GM23338 (cell line): Measurements from ENCODE around the gene RPS6KA5. TPM values are rescaled to one million over a fixed set of nuclear protein-coding genes. Genes with fewer than 3 reads are reported as not detected.

Experiments
- ATAC-seq: fragments of 200-7000 bp; cut with Tn5 transposase; 3 replicates; pipeline ENCODE4 v1.9.1; 2020
- DNase-seq: peaks from one replicate; pipeline ENCODE4 v3.0.0-alpha.2; 2015; ENCODE audit warnings: low spot score
- H2AFZ ChIP-seq: fragments of 200-600 bp; sonication (generic); 2 replicates; pipeline ENCODE4 v1.8.0; 2016; ENCODE audit warnings: antibody characterized with exemption, mild to moderate bottlenecking, moderate library complexity
- H3F3A ChIP-seq: fragments of 200-600 bp; sonication (generic); replicated peaks from 2 replicates; pipeline ENCODE4 v1.8.0; 2017; ENCODE audit warnings: antibody characterized with exemption, mixed run types, low read depth
- H3K27ac ChIP-seq: fragments of 200-600 bp; sonication (generic); 2 replicates; pipeline ENCODE4 v1.6.1; 2016; ENCODE audit warnings: low read depth
- H3K27me3 ChIP-seq: fragments of 200-600 bp; sonication (generic); 2 replicates; pipeline ENCODE4 v1.8.0; 2016; ENCODE audit warnings: mild to moderate bottlenecking, mixed run types, moderate library complexity; ENCODE audit not compliant: insufficient read depth
- H3K36me3 ChIP-seq: fragments of 200-600 bp; sonication (generic); 2 replicates; pipeline ENCODE4 v1.8.0; 2016; ENCODE audit warnings: mild to moderate bottlenecking; ENCODE audit not compliant: insufficient read depth
- H3K4me1 ChIP-seq: fragments of 200-600 bp; sonication (generic); 2 replicates; pipeline ENCODE4 v1.8.0; 2016; ENCODE audit warnings: mild to moderate bottlenecking, moderate library complexity; ENCODE audit not compliant: insufficient read depth
- H3K4me2 ChIP-seq: fragments of 200-600 bp; sonication (generic); 2 replicates; pipeline ENCODE4 v1.7.1; 2017; ENCODE audit warnings: mixed run types
- H3K4me3 ChIP-seq: fragments of 200-600 bp; sonication (generic); 2 replicates; pipeline ENCODE4 v1.6.1; 2016; ENCODE audit warnings: mixed run types
- H3K79me2 ChIP-seq: fragments of 200-600 bp; sonication (generic); replicated peaks from 2 replicates; pipeline ENCODE4 v1.8.0; 2017; ENCODE audit warnings: mild to moderate bottlenecking; ENCODE audit not compliant: insufficient read depth
- H3K9me2 ChIP-seq: fragments of 200-600 bp; sonication (generic); 2 replicates; pipeline ENCODE4 v1.8.0; 2017; ENCODE audit not compliant: insufficient read depth
- H4K20me1 ChIP-seq: fragments of 200-600 bp; sonication (generic); replicated peaks from 2 replicates; pipeline ENCODE4 v1.8.0; 2017; ENCODE audit warnings: mild to moderate bottlenecking; ENCODE audit not compliant: insufficient read depth
- H3K27ac Mint-ChIP-seq: 2 replicates; pipeline ENCODE4 v1.8.0; 2020; ENCODE audit warnings: inconsistent platforms, mild to moderate bottlenecking, moderate library complexity, mixed read lengths
- H3K27me3 Mint-ChIP-seq: 3 replicates; pipeline ENCODE4 v1.8.0; 2022; ENCODE audit warnings: low read depth, mild to moderate bottlenecking, moderate library complexity, mixed read lengths, inconsistent platforms; ENCODE audit not compliant: insufficient read depth, poor library complexity
- H3K36me3 Mint-ChIP-seq: 3 replicates; pipeline ENCODE4 v1.8.0; 2021; ENCODE audit warnings: low read depth, mild to moderate bottlenecking, inconsistent platforms, moderate library complexity, mixed read lengths
- H3K4me1 Mint-ChIP-seq: 3 replicates; pipeline ENCODE4 v1.8.0; 2020; ENCODE audit warnings: mild to moderate bottlenecking, inconsistent platforms, mixed read lengths
- H3K4me3 Mint-ChIP-seq: 3 replicates; pipeline ENCODE4 v1.8.0; 2021; ENCODE audit warnings: moderate library complexity, mild to moderate bottlenecking, inconsistent platforms, mixed read lengths
- H3K9me3 Mint-ChIP-seq: 3 replicates; pipeline ENCODE4 v1.8.0; 2020; ENCODE audit warnings: moderate library complexity, mild to moderate bottlenecking, inconsistent platforms, mixed read lengths
- CREB1 ChIP-seq: fragments of 250-450 bp; sonication (Bioruptor Pico); IDR thresholded peaks from 2 replicates; pipeline ENCODE4 v1.5.0; 2020; ENCODE audit warnings: low read depth, mild to moderate bottlenecking, moderate library complexity
- ETS1 ChIP-seq: IDR thresholded peaks from 2 replicates; pipeline ENCODE4 v1.6.1; 2016; ENCODE audit warnings: antibody characterized with exemption
- JUNB ChIP-seq: IDR thresholded peaks from one replicate; pipeline ENCODE4 v1.6.1; 2016; ENCODE audit warnings: antibody characterized with exemption; ENCODE audit not compliant: unreplicated experiment
- NANOG ChIP-seq: IDR thresholded peaks from 2 replicates; pipeline ENCODE4 v1.6.1; 2016; ENCODE audit warnings: antibody characterized with exemption, borderline replicate concordance
- POLR2AphosphoS5 ChIP-seq: IDR thresholded peaks from 2 replicates; pipeline ENCODE4 v1.6.1; 2016; ENCODE audit warnings: antibody characterized with exemption, low read depth
- REST ChIP-seq: IDR thresholded peaks from one replicate; pipeline ENCODE4 v1.6.1; 2018; ENCODE audit warnings: antibody characterized with exemption; ENCODE audit not compliant: unreplicated experiment
- ZNF114 ChIP-seq: fragments of 250-450 bp; sonication (Bioruptor Pico); IDR thresholded peaks from 2 replicates; pipeline ENCODE4 v1.5.0; 2020; ENCODE audit warnings: mild to moderate bottlenecking, moderate library complexity
- ZNF331 ChIP-seq: fragments of 250-450 bp; sonication (Bioruptor Pico); IDR thresholded peaks from 2 replicates; pipeline ENCODE4 v1.5.0; 2020; ENCODE audit warnings: low read depth, mild to moderate bottlenecking, moderate library complexity
- polyA plus RNA-seq: library from polyadenylated mRNA; unstranded; fragments of >200 nt; fragmentation: Nextera tagmentation; extraction: Ambion mirVana; gene quantifications from 2 replicates; pipeline ENCODE4 v1.2.1, GENCODE V29; 2016
- total RNA-seq: library from RNA; depleted of rRNA; stranded (reverse); fragments of >200 nt; shearing (Covaris generic); gene quantifications from 2 replicates; pipeline ENCODE4 v1.2.3, GENCODE V29; 2014
- TF ChIP-seq, protein P1 (sequence below): fragments of 250-450 bp; sonication (Bioruptor Pico); IDR thresholded peaks from 2 replicates; pipeline ENCODE4 v1.5.0; 2020; ENCODE audit warnings: mild to moderate bottlenecking, moderate library complexity

Gene RPS6KA5
- total and polyA plus RNA-seq, 2 experiments from 2014 or later = 2.1 to 2.4 TPM

GRCh38 chr14:90966493-90966892, 93.9 kb downstream of the RPS6KA5 start:
- Mint-ChIP-seq H3K36me3 (no peaks in the 10 kb centered on the region), H3K9me3 (no peaks in the 10 kb centered on the region), H3K4me3 (no peak overlapping the region), H3K4me1 (no peaks in the 10 kb centered on the region), H3K27ac (no peak overlapping the region), H3K27me3 (no peaks in the 10 kb centered on the region)
- H3K27me3 ChIP-seq = no peaks in the 10 kb centered on the region
- no peak overlapping the region for H3K27ac ChIP-seq
- H4K20me1 ChIP-seq = no peaks in the 10 kb centered on the region
- H3K79me2 ChIP-seq = no peaks in the 10 kb centered on the region
- no peaks in the 10 kb centered on the region for H3K9me2 ChIP-seq
- TF ChIP-seq JUNB (no peak), ZNF331 (CRISPR knock-in tag) (no peak), CREB1 (CRISPR knock-in tag) (no peak), REST (no peak), ZNF114 (no peak), NANOG (no peak), POLR2AphosphoS5 (no peak), ETS1 (no peak)
- TF ChIP-seq, protein P1, sequence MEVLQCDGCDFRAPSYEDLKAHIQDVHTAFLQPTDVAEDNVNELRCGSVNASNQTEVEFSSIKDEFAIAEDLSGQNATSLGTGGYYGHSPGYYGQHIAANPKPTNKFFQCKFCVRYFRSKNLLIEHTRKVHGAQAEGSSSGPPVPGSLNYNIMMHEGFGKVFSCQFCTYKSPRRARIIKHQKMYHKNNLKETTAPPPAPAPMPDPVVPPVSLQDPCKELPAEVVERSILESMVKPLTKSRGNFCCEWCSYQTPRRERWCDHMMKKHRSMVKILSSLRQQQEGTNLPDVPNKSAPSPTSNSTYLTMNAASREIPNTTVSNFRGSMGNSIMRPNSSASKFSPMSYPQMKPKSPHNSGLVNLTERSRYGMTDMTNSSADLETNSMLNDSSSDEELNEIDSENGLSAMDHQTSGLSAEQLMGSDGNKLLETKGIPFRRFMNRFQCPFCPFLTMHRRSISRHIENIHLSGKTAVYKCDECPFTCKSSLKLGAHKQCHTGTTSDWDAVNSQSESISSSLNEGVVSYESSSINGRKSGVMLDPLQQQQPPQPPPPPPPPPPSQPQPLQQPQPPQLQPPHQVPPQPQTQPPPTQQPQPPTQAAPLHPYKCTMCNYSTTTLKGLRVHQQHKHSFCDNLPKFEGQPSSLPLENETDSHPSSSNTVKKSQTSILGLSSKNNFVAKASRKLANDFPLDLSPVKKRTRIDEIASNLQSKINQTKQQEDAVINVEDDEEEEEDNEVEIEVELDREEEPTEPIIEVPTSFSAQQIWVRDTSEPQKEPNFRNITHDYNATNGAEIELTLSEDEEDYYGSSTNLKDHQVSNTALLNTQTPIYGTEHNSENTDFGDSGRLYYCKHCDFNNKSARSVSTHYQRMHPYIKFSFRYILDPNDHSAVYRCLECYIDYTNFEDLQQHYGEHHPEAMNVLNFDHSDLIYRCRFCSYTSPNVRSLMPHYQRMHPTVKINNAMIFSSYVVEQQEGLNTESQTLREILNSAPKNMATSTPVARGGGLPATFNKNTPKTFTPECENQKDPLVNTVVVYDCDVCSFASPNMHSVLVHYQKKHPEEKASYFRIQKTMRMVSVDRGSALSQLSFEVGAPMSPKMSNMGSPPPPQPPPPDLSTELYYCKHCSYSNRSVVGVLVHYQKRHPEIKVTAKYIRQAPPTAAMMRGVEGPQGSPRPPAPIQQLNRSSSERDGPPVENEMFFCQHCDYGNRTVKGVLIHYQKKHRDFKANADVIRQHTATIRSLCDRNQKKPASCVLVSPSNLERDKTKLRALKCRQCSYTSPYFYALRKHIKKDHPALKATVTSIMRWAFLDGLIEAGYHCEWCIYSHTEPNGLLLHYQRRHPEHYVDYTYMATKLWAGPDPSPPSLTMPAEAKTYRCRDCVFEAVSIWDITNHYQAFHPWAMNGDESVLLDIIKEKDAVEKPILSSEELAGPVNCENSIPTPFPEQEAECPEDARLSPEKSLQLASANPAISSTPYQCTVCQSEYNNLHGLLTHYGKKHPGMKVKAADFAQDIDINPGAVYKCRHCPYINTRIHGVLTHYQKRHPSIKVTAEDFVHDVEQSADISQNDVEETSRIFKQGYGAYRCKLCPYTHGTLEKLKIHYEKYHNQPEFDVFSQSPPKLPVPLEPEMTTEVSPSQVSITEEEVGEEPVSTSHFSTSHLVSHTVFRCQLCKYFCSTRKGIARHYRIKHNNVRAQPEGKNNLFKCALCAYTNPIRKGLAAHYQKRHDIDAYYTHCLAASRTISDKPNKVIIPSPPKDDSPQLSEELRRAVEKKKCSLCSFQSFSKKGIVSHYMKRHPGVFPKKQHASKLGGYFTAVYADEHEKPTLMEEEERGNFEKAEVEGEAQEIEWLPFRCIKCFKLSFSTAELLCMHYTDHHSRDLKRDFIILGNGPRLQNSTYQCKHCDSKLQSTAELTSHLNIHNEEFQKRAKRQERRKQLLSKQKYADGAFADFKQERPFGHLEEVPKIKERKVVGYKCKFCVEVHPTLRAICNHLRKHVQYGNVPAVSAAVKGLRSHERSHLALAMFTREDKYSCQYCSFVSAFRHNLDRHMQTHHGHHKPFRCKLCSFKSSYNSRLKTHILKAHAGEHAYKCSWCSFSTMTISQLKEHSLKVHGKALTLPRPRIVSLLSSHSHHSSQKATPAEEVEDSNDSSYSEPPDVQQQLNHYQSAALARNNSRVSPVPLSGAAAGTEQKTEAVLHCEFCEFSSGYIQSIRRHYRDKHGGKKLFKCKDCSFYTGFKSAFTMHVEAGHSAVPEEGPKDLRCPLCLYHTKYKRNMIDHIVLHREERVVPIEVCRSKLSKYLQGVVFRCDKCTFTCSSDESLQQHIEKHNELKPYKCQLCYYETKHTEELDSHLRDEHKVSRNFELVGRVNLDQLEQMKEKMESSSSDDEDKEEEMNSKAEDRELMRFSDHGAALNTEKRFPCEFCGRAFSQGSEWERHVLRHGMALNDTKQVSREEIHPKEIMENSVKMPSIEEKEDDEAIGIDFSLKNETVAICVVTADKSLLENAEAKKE = no peak
- no peak overlapping the region for H3K4me2 ChIP-seq
- no peak overlapping the region for H3K4me3 ChIP-seq
- no peaks in the 10 kb centered on the region for H3F3A ChIP-seq
- no peaks in the 10 kb centered on the region for H3K4me1 ChIP-seq
- no peaks in the 10 kb centered on the region for H3K36me3 ChIP-seq
- DNase-seq (no peak), ATAC-seq (no peak)
- no peak overlapping the region for H2AFZ ChIP-seq
